SK-N-SH (cell line): ENCODE data around the gene HOMER1. TPM values are rescaled to one million over a fixed set of nuclear protein-coding genes. Genes with fewer than 3 reads are reported as not detected.

ENCODE experiments used
- CTCF ChIA-PET: fragments of 300-600, 350-600 bp; formaldehyde crosslinking; extraction: SDS; loops from one replicate; lab custom pipeline; 2021; lab: Yijun Ruan, JAX
- POLR2A ChIA-PET: fragments of 350-600 bp; sonication (Branson Sonifier 250); formaldehyde crosslinking; extraction: SDS; loops from one replicate; lab custom pipeline; 2020; ENCODE audit warnings: antibody characterized with exemption, inconsistent platforms; lab: Yijun Ruan, JAX
- DNase-seq: peaks from one replicate; pipeline ENCODE4 v3.0.0; 2012
- H2AFZ ChIP-seq: fragments of 200-600 bp; sonication (generic); 2 replicates; pipeline ENCODE4 v1.8.1; 2016; ENCODE audit warnings: antibody characterized with exemption, mild to moderate bottlenecking, low read depth
- H3F3A ChIP-seq: fragments of 200-600 bp; sonication (generic); replicated peaks from 2 replicates; pipeline ENCODE3; 2016; ENCODE audit warnings: antibody characterized with exemption, mild to moderate bottlenecking; ENCODE audit not compliant: insufficient read depth
- H3K27ac ChIP-seq, 2 experiments: fragments of 200-500 bp in 1 of 2; fragments of 200-600 bp in 1 of 2; sonication (Bioruptor generic) in 1 of 2; sonication (generic), shearing (Covaris generic) in 1 of 2; 2 replicates each; pipeline versions ENCODE4 v1.5.1 to v1.6.1; 2014 to 2016; ENCODE audit warnings: low read depth in 2 of 2, inconsistent platforms in 1 of 2, low read length in 1 of 2, mild to moderate bottlenecking in 1 of 2, mixed read lengths in 1 of 2
- H3K27me3 ChIP-seq: fragments of 200-600 bp; sonication (generic), shearing (Covaris generic); 2 replicates; pipeline ENCODE4 v1.6.1; 2016; ENCODE audit warnings: mixed run types; ENCODE audit not compliant: insufficient read depth
- H3K36me3 ChIP-seq, 2 experiments: fragments of 200-500 bp in 1 of 2; fragments of 200-600 bp in 1 of 2; sonication (Bioruptor generic) in 1 of 2; sonication (generic) in 1 of 2; replicated peaks in 1 of 2; 2 replicates each; pipeline versions ENCODE3 to v1.5.1; 2014 to 2016; ENCODE audit warnings: low read length in 1 of 2, mild to moderate bottlenecking in 1 of 2; ENCODE audit not compliant: insufficient read depth in 2 of 2, control insufficient read depth in 1 of 2
- H3K4me1 ChIP-seq, 2 experiments: fragments of 200-500 bp in 1 of 2; fragments of 200-600 bp in 1 of 2; sonication (Bioruptor generic) in 1 of 2; sonication (generic), shearing (Covaris generic) in 1 of 2; 2 replicates each; pipeline versions ENCODE4 v1.5.1 to v1.6.1; 2014 to 2016; ENCODE audit warnings: low read depth in 1 of 2, low read length in 1 of 2, mixed run types in 1 of 2; ENCODE audit not compliant: insufficient read depth in 2 of 2, control insufficient read depth in 1 of 2
- H3K4me2 ChIP-seq: fragments of 200-600 bp; sonication (generic), shearing (Covaris generic); 2 replicates; pipeline ENCODE4 v1.6.1; 2017; ENCODE audit warnings: mixed run types
- H3K4me3 ChIP-seq, 2 experiments: fragments of 200-500 bp in 1 of 2; fragments of 200-600 bp in 1 of 2; sonication (Bioruptor generic) in 1 of 2; sonication (generic), shearing (Covaris generic) in 1 of 2; 2 replicates each; pipeline versions ENCODE4 v1.5.1 to v1.8.1; 2014 to 2016; ENCODE audit warnings: low read depth in 2 of 2, inconsistent platforms in 1 of 2, low read length in 1 of 2, mild to moderate bottlenecking in 1 of 2, mixed read lengths in 1 of 2, moderate library complexity in 1 of 2
- H3K79me2 ChIP-seq: fragments of 200-600 bp; sonication (generic); 2 replicates; pipeline ENCODE4 v1.8.1; 2017; ENCODE audit warnings: mild to moderate bottlenecking; ENCODE audit not compliant: insufficient read depth
- H3K9ac ChIP-seq: fragments of 200-600 bp; sonication (generic); 2 replicates; pipeline ENCODE4 v1.6.1; 2017; ENCODE audit warnings: mixed run types
- H3K9me2 ChIP-seq: fragments of 200-600 bp; sonication (generic); 2 replicates; pipeline ENCODE4 v1.6.1; 2017; ENCODE audit warnings: mixed run types
- H3K9me3 ChIP-seq: fragments of 200-600 bp; sonication (generic); 2 replicates; pipeline ENCODE4 v1.6.1; 2017; ENCODE audit warnings: mixed run types, mild to moderate bottlenecking, moderate library complexity
- H4K20me1 ChIP-seq: fragments of 200-600 bp; sonication (generic); 2 replicates; pipeline ENCODE4 v1.6.1; 2017; ENCODE audit warnings: mild to moderate bottlenecking, mixed run types; ENCODE audit not compliant: insufficient read depth
- CTCF ChIP-seq: fragments of 200-600 bp; sonication (generic); IDR thresholded peaks from 2 replicates; pipeline ENCODE4 v1.6.1; 2017; ENCODE audit warnings: antibody characterized with exemption, mild to moderate bottlenecking, moderate library complexity
- ELF1 ChIP-seq: IDR thresholded peaks from 2 replicates; pipeline ENCODE4 v1.4.0; 2012
- FOXJ3 ChIP-seq: sonication (generic); formaldehyde crosslinking; IDR thresholded peaks from 2 replicates; pipeline ENCODE4 v1.5.1; 2020; ENCODE audit warnings: mild to moderate bottlenecking, missing genetic modification reagents
- FOXM1 ChIP-seq: IDR thresholded peaks from 2 replicates; pipeline ENCODE4 v1.4.0; 2012; ENCODE audit warnings: low read depth, mild to moderate bottlenecking
- JUND ChIP-seq: IDR thresholded peaks from 2 replicates; pipeline ENCODE4 v1.4.0; 2012
- MEF2A ChIP-seq: IDR thresholded peaks from 2 replicates; pipeline ENCODE4 v1.4.0; 2012; ENCODE audit warnings: low read depth, borderline replicate concordance
- NFIC ChIP-seq: IDR thresholded peaks from 2 replicates; pipeline ENCODE4 v1.4.0; 2012; ENCODE audit warnings: borderline replicate concordance
- NRF1 ChIP-seq: IDR thresholded peaks from 2 replicates; pipeline ENCODE4 v1.6.1; 2012; ENCODE audit warnings: low read depth, mild to moderate bottlenecking, low read length
- RCOR1 ChIP-seq: fragments of 150-350 bp; IDR thresholded peaks from 2 replicates; pipeline ENCODE4 v1.6.1; 2017; ENCODE audit warnings: antibody characterized with exemption, low read length
- SIN3A ChIP-seq: IDR thresholded peaks from 2 replicates; pipeline ENCODE4 v1.6.1; 2012; ENCODE audit warnings: low read depth, mild to moderate bottlenecking, low read length, moderate library complexity, borderline replicate concordance
- TAF1 ChIP-seq: IDR thresholded peaks from 2 replicates; pipeline ENCODE4 v1.6.1; 2012; ENCODE audit warnings: low read depth, mild to moderate bottlenecking, low read length, moderate library complexity, borderline replicate concordance
- TCF12 ChIP-seq: IDR thresholded peaks from 2 replicates; pipeline ENCODE4 v1.4.0; 2012
- TEAD4 ChIP-seq: IDR thresholded peaks from 2 replicates; pipeline ENCODE4 v1.4.0; 2012; ENCODE audit warnings: mild to moderate bottlenecking, borderline replicate concordance; ENCODE audit not compliant: insufficient read depth
- WGBS: methylation state at CpG from one replicate; pipeline ENCODE4 v1.1.6; 2017; ENCODE audit warnings: low lambda C conversion rate; 5-methylcytosine and 5-hydroxymethylcytosine counted together
- polyA plus RNA-seq, 3 experiments: library from polyadenylated mRNA; depleted of rRNA; stranded (reverse); fragments of >200 nt; gene quantifications; 2 replicates each; pipeline ENCODE4 v1.2.3, GENCODE V29; 2012
- TF ChIP-seq, protein P1 (sequence below): fragments of 150-350 bp; IDR thresholded peaks from 2 replicates; pipeline ENCODE4 v1.6.1; 2016; ENCODE audit warnings: mild to moderate bottlenecking, low read depth, low read length

The HOMER1 gene
- polyA plus RNA-seq, 1 of the 3 experiments (the other 2 are of a cell fraction) = 2.2 TPM

DNA sequence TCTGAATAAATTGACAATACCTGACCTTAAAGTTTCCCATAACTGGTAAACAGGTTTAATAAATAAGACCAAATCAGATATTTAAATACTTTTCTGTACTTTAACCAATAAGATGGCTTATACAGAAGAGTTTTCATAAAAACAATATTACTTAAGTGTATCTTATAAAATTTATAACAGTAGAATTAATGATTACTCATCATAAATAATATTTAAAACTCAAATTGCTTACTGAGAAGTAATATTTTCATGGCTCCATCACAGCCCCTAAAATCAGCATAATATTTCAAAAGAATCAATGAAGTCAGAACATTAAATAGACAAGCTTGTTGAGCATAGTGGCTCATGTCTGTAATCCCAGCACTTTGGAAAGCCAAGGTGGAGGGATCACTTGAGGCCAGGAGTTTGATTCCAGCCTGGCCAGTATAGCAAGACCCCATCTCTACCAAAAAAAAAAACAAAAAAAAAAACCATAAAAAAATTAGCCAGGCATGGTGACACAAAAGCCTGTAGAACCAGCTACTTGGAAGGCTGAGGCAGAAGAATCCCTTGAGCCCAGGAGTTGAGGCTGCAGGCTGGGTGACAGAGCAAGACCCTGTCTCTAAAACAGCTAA is 23.5 kb downstream of the HOMER1 start:
- CTCF ChIA-PET = interaction anchor here (0.6 to 1.6 kb wide), 6 partner anchors 10 to 357 kb away, joined by 3 to 6 read pairs (median 4); partner anchors contain the start of gene HOMER1
- Histone ChIP-seq H3F3A (no peaks in the 10 kb centered on the region), H3K9ac (no peak overlapping the region), H3K9me2 (no peaks in the 10 kb centered on the region), H3K79me2 (peaks cover 3% of the 10 kb centered on the region; the same call in 1 of the 2 replicates), H4K20me1 (no peaks in the 10 kb centered on the region), H3K27ac (no peak overlapping the region), H3K36me3 (no peaks in the 10 kb centered on the region), H2AFZ (no peak overlapping the region), H3K4me3 (no peak overlapping the region), H3K27me3 (no peaks in the 10 kb centered on the region), H3K4me2 (no peak overlapping the region), H3K4me1 (peaks cover 0 to 3% of the 10 kb centered on the region in 2 experiments; a peak in 1 of 4 replicates), H3K9me3 (no peaks in the 10 kb centered on the region)
- no peak for TF ChIP-seq RCOR1
- no peak for TF ChIP-seq TEAD4
- no peak for TF ChIP-seq FOXM1
- no peak for TF ChIP-seq NFIC
- TF ChIP-seq TAF1 = no peak
- no peak for TF ChIP-seq SIN3A
- no peak for TF ChIP-seq NRF1
- TF ChIP-seq CTCF = no peak
- TF ChIP-seq ELF1 = no peak
- TF ChIP-seq MEF2A = no peak
- no peak for DNase-seq
- POLR2A ChIA-PET = interaction anchor here (0.7 kb wide), 1 partner anchor 9 kb away, joined by 7 read pairs; no protein-coding TSS in a partner anchor

- no peak for DNase-seq
These were observed 24.2 kb downstream of the HOMER1 start for GRCh38 chr5:79489773-79490172.

More at GRCh38 chr5:79489773-79490172, 24.2 kb downstream of the HOMER1 start:
- Histone ChIP-seq H2AFZ (no peak overlapping the region), H3F3A (no peaks in the 10 kb centered on the region), H3K9ac (no peak overlapping the region), H3K4me1 (peaks cover 0 to 3% of the 10 kb centered on the region in 2 experiments; a peak in 1 of 4 replicates), H3K9me2 (no peaks in the 10 kb centered on the region), H3K4me3 (no peak overlapping the region), H3K27ac (no peak overlapping the region), H3K36me3 (no peaks in the 10 kb centered on the region), H3K9me3 (no peaks in the 10 kb centered on the region), H3K79me2 (peaks cover 3% of the 10 kb centered on the region; the same call in 1 of the 2 replicates), H3K27me3 (no peaks in the 10 kb centered on the region), H4K20me1 (no peaks in the 10 kb centered on the region), H3K4me2 (no peak overlapping the region)
- WGBS = 93% methylated on average over 1 of the region's 1 CpG
- CTCF ChIA-PET = interaction anchor here (0.6 to 1.6 kb wide), 5 partner anchors 10 to 357 kb away, joined by 3 to 6 read pairs (median 4); partner anchors contain the start of gene HOMER1
- TF ChIP-seq TCF12 (no peak), RCOR1 (no peak), TAF1 (no peak), JUND (no peak), FOXJ3 (CRISPR knock-in tag) (no peak), CTCF (no peak), SIN3A (no peak)
- TF ChIP-seq, protein P1, sequence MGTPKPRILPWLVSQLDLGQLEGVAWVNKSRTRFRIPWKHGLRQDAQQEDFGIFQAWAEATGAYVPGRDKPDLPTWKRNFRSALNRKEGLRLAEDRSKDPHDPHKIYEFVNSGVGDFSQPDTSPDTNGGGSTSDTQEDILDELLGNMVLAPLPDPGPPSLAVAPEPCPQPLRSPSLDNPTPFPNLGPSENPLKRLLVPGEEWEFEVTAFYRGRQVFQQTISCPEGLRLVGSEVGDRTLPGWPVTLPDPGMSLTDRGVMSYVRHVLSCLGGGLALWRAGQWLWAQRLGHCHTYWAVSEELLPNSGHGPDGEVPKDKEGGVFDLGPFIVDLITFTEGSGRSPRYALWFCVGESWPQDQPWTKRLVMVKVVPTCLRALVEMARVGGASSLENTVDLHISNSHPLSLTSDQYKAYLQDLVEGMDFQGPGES = no peak
- POLR2A ChIA-PET = no interaction called here
